Hepatocyte (in vitro differentiated cells): ENCODE results near the gene MEF2C. TPM values are rescaled to one million over a fixed set of nuclear protein-coding genes. Genes with fewer than 3 reads are reported as not detected.

Experiments used
- DNase-seq: peaks from one replicate; pipeline ENCODE4 v3.0.0-alpha.2; 2016; ENCODE audit warnings: low spot score
- H2AFZ ChIP-seq: fragments of 200-600 bp; sonication (generic); 2 replicates; pipeline ENCODE4 v1.6.0; 2016; ENCODE audit warnings: antibody characterized with exemption, mild to moderate bottlenecking
- H3K27ac ChIP-seq: fragments of 200-600 bp; sonication (generic); 2 replicates; pipeline ENCODE4 v1.5.1; 2016; ENCODE audit warnings: mild to moderate bottlenecking
- H3K27me3 ChIP-seq: fragments of 200-600 bp; sonication (generic); 2 replicates; pipeline ENCODE4 v1.6.1; 2016
- H3K36me3 ChIP-seq: fragments of 200-600 bp; sonication (generic); replicated peaks from 2 replicates; pipeline ENCODE4 v1.5.1; 2016; ENCODE audit warnings: low read depth; ENCODE audit not compliant: insufficient read depth
- H3K4me1 ChIP-seq: fragments of 200-600 bp; sonication (generic); 2 replicates; pipeline ENCODE4 v1.5.1; 2016; ENCODE audit warnings: mild to moderate bottlenecking, moderate library complexity; ENCODE audit not compliant: insufficient read depth
- H3K4me2 ChIP-seq: fragments of 200-600 bp; sonication (generic); 2 replicates; pipeline ENCODE4 v1.6.0; 2016
- H3K4me3 ChIP-seq: fragments of 200-600 bp; sonication (generic); 2 replicates; pipeline ENCODE4 v1.5.1; 2016; ENCODE audit warnings: mild to moderate bottlenecking
- H3K79me2 ChIP-seq: fragments of 200-600 bp; sonication (generic); 2 replicates; pipeline ENCODE4 v1.6.0; 2017; ENCODE audit warnings: mild to moderate bottlenecking
- H3K9me2 ChIP-seq: fragments of 200-600 bp; sonication (generic); replicated peaks from 2 replicates; pipeline ENCODE4 v1.6.0; 2017; ENCODE audit warnings: mild to moderate bottlenecking; ENCODE audit not compliant: insufficient read depth
- H3K9me3 ChIP-seq: fragments of 200-600 bp; sonication (generic); 2 replicates; pipeline ENCODE4 v1.5.1; 2016; ENCODE audit warnings: low read depth, mild to moderate bottlenecking
- H4K20me1 ChIP-seq: fragments of 200-600 bp; sonication (generic); 2 replicates; pipeline ENCODE4 v1.6.0; 2016; ENCODE audit warnings: mild to moderate bottlenecking; ENCODE audit not compliant: insufficient read depth, poor library complexity, severe bottlenecking
- CTCF ChIP-seq: fragments of 200-600 bp; sonication (generic); IDR thresholded peaks from 2 replicates; pipeline ENCODE4 v1.5.1; 2016; ENCODE audit warnings: antibody characterized with exemption, mild to moderate bottlenecking; ENCODE audit not compliant: poor library complexity
- EZH2 ChIP-seq: fragments of 200-600 bp; sonication (generic); IDR thresholded peaks from 2 replicates; pipeline ENCODE4 v1.6.1; 2016; ENCODE audit warnings: antibody characterized with exemption, mild to moderate bottlenecking, borderline replicate concordance
- EZH2phosphoT487 ChIP-seq: fragments of 200-600 bp; sonication (generic); IDR thresholded peaks from one replicate; pipeline ENCODE4 v1.6.1; 2018; ENCODE audit warnings: antibody characterized with exemption, mild to moderate bottlenecking, low read depth, moderate library complexity; ENCODE audit not compliant: unreplicated experiment, severe bottlenecking
- WGBS: methylation state at CpG from one replicate; pipeline ENCODE4 v1.1.6; 2016; ENCODE audit warnings: low lambda C conversion rate; ENCODE audit errors: missing lambda C conversion rate; 5-methylcytosine and 5-hydroxymethylcytosine counted together
- polyA plus RNA-seq: library from polyadenylated mRNA; unstranded; fragments of >200 nt; fragmentation: Nextera tagmentation; extraction: Ambion mirVana; gene quantifications from 2 replicates; pipeline ENCODE4 v1.2.1, GENCODE V29; 2016
- total RNA-seq: library from RNA; depleted of rRNA; stranded (reverse); fragments of >200 nt; gene quantifications from 2 replicates; pipeline ENCODE4 v1.2.3, GENCODE V29; 2014

MEF2C gene
- total and polyA plus RNA-seq, 2 experiments from 2014 or later, result 5.9 to 14.6 TPM

- peak overlapping the region; percentile 9 for H3K4me2 ChIP-seq
- no peak for DNase-seq
- H3K27ac ChIP-seq, result no peak overlapping the region
- no peaks in the 10 kb centered on the region for H3K9me3 ChIP-seq
- H3K4me3 ChIP-seq, result no peak overlapping the region
- no peaks in the 10 kb centered on the region for H3K27me3 ChIP-seq
- H3K36me3 ChIP-seq, result no peaks in the 10 kb centered on the region
- H2AFZ ChIP-seq, result no peak overlapping the region
- H3K4me1 ChIP-seq, result no peaks in the 10 kb centered on the region
- no peaks in the 10 kb centered on the region for H4K20me1 ChIP-seq
- no peaks in the 10 kb centered on the region for H3K9me2 ChIP-seq
- H3K79me2 ChIP-seq, result no peaks in the 10 kb centered on the region
- TF ChIP-seq EZH2phosphoT487 (no peak), CTCF (no peak), EZH2 (no peak)
Observed at GRCh38 chr5:88748666-88749065, 134.3 kb downstream of the MEF2C start.

GRCh38 chr5:88746438-88746882 lies 136.5 kb downstream of the MEF2C start:
- no peak overlapping the region for H2AFZ ChIP-seq
- 91% methylated on average over 3 of the region's 3 CpGs for WGBS
- no peaks in the 10 kb centered on the region for H3K36me3 ChIP-seq
- no peaks in the 10 kb centered on the region for H3K79me2 ChIP-seq
- no peaks in the 10 kb centered on the region for H3K9me3 ChIP-seq
- H3K27ac ChIP-seq, result no peak overlapping the region
- TF ChIP-seq EZH2 (no peak), CTCF (no peak), EZH2phosphoT487 (no peak)
- H3K9me2 ChIP-seq, result no peaks in the 10 kb centered on the region
- no peaks in the 10 kb centered on the region for H3K4me1 ChIP-seq
- no peak for DNase-seq
- H3K27me3 ChIP-seq, result no peaks in the 10 kb centered on the region
- no peaks in the 10 kb centered on the region for H4K20me1 ChIP-seq
- H3K4me2 ChIP-seq, result no peak overlapping the region
- H3K4me3 ChIP-seq, result no peak overlapping the region

GRCh38 chr5:88745093-88745696 lies 137.8 kb downstream of the MEF2C start:
- no peaks in the 10 kb centered on the region for H3K27me3 ChIP-seq
- no peak overlapping the region for H3K27ac ChIP-seq
- no peak overlapping the region for H3K4me3 ChIP-seq
- H2AFZ ChIP-seq, result no peak overlapping the region
- TF ChIP-seq EZH2phosphoT487, result no peak
- TF ChIP-seq CTCF, result no peak
- TF ChIP-seq EZH2, result no peak
- H3K9me2 ChIP-seq, result no peaks in the 10 kb centered on the region
- no peak overlapping the region for H3K4me2 ChIP-seq
- H3K9me3 ChIP-seq, result no peaks in the 10 kb centered on the region
- no peak for DNase-seq
- H3K36me3 ChIP-seq, result no peaks in the 10 kb centered on the region
- no peaks in the 10 kb centered on the region for H3K79me2 ChIP-seq
- WGBS, result 91% methylated on average over 7 of the region's 7 CpGs
- H3K4me1 ChIP-seq, result no peaks in the 10 kb centered on the region
- H4K20me1 ChIP-seq, result no peaks in the 10 kb centered on the region

GRCh38 chr5:88743231-88743834 lies 139.7 kb downstream of the MEF2C start:
- DNase-seq, result peak; percentile 39
- no peaks in the 10 kb centered on the region for H3K4me1 ChIP-seq
- 20% methylated on average over 2 of the region's 2 CpGs for WGBS
- no peaks in the 10 kb centered on the region for H3K79me2 ChIP-seq
- no peaks in the 10 kb centered on the region for H3K9me2 ChIP-seq
- H3K9me3 ChIP-seq, result no peaks in the 10 kb centered on the region
- no peaks in the 10 kb centered on the region for H4K20me1 ChIP-seq
- H3K27ac ChIP-seq, result no peak overlapping the region
- no peak overlapping the region for H2AFZ ChIP-seq
- no peak overlapping the region for H3K4me3 ChIP-seq
- no peaks in the 10 kb centered on the region for H3K36me3 ChIP-seq
- no peaks in the 10 kb centered on the region for H3K27me3 ChIP-seq
- TF ChIP-seq CTCF (no peak), EZH2phosphoT487 (no peak), EZH2 (no peak)
- H3K4me2 ChIP-seq, result no peak overlapping the region
